VCaP (cell line): ENCODE measurements around the gene CRYBG1.

Experiments used
- H3K27ac ChIP-seq: fragments of 450-650 bp; 2 replicates; pipeline ENCODE4 v1.5.1; 2017
- CTCF ChIP-seq: fragments of 450-650 bp; conservative IDR thresholded peaks from 2 replicates; pipeline ENCODE4 v1.5.1; 2017; ENCODE audit warnings: mild to moderate bottlenecking, moderate library complexity

Gene CRYBG1

DNA sequence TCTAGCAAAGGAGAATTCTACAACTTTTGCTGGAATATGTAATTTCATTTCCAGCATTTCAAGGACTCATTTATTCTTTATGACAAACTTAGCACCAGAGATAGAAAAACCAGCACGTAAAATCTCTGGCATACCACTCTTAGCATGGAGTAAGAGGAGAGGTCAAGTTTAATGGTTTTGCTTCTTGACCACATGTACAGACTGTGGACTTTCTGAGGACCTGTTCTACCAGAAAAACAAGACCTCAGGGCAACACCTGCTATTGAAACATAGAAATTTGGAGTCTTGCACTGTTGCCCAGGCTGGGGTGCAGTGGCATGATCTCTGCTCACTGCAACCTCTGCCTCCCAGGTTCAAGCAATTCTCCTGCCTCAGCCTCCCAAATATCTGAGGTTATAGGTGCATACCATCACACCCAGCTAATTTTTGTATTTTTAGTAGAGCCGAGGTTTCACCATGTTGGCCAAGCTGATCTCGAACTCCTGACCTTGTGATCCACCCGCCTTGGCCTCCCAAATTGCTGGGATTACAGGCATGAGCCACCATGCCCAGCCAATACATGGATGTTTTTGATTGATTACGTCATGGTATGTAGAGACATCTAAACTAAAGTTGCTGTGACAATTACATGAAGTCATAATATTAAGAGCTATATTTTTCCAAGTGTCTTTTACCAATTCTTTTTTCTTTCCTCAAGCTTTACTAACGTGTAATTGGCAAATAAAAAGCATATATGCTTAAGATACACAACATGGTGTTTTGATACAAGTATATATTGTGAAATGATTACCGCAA lies 36.1 kb downstream of the CRYBG1 start:
- H3K27ac ChIP-seq = peak overlapping the region; percentile 39
- no peak for TF ChIP-seq CTCF

GRCh38 chr6:106397431-106397830 lies 36.9 kb downstream of the CRYBG1 start:
- no peak for TF ChIP-seq CTCF
- H3K27ac ChIP-seq = no peak overlapping the region

DNA sequence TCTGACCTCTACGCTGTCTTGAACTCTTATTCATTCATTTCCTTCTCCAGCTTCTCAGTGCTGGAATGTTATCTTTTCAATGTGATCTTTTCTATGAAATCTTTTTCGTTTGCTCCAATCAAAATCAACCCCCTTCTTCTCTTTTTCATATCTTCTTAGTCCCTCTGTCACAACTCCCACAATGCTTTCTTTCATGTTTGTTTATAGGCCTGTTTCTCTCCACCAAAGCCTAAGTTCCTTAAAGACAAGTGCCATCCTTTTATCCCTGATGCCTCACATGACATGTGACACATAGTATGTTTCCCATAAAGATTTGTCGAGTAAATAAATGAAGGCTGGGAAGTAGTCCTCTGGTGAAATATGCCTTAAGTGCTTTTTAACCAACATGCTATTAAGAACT lies 38.1 kb downstream of the CRYBG1 start:
- 0 out of 2 replicates have a peak overlapping the region, but pooled peaks have one; percentile 29 for H3K27ac ChIP-seq
- TF ChIP-seq CTCF = no peak

GRCh38 chr6:106405044-106405443 lies 44.5 kb downstream of the CRYBG1 start:
- H3K27ac ChIP-seq = peak overlapping the region; percentile 24

DNA sequence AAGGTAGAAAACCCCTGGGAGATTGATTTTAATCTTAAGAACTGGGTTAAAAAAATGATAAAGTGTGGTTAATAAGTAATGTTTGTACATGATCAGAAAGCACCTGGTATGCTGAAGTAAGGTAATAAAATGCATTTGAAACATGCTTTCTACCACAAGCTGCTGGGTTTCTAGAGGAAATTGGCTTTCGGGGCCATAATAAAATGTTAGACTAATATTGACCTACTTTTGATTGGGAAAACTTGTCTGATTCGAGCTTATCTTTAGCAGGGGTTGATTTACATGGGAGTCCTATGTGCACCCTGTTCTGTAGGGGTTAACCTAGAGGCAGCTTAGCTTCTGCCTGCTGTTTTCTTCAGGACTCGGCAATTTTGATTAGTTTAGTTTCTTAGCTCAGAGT lies 50.5 kb downstream of the CRYBG1 start:
- no peak for TF ChIP-seq CTCF
- H3K27ac ChIP-seq = peak overlapping the region; percentile 99

- peak overlapping the region; percentile 99 for H3K27ac ChIP-seq
- TF ChIP-seq CTCF = no peak
These were observed 51.2 kb downstream of the CRYBG1 start for GRCh38 chr6:106411643-106412200.

DNA sequence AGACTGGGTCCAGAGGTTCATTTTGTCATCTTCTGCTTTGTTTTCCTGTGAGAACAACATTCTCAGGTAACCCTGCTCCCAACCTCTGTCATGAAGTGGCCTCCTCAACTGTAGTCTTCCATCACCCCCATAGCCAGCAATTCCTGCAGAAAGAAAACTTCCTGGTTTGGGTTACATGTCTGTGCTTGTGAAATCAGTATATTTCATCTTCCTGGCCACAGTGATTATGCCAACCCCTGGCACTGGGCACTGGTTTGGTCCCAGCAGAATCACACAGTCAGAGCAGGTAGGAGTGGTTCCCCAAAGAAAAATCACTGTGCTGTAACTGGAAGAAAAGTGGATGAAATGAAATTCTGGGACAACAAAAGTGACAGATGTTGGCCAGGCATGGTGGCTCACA lies 52.5 kb downstream of the CRYBG1 start:
- peak overlapping the region; percentile 99 for H3K27ac ChIP-seq

More for the DNA sequence above, 52.5 kb downstream of the CRYBG1 start:
- TF ChIP-seq CTCF = no peak
